ENCODE results near the gene CPEB4.

The CPEB4 gene

GRCh38 chr5:173916233-173916632, 28.1 kb downstream of the CPEB4 start:
- no peak for DNase-seq

GRCh38 chr5:173917788-173918786, 29.9 kb downstream of the CPEB4 start:
- DNase-seq, result peak; percentile 83

DNA sequence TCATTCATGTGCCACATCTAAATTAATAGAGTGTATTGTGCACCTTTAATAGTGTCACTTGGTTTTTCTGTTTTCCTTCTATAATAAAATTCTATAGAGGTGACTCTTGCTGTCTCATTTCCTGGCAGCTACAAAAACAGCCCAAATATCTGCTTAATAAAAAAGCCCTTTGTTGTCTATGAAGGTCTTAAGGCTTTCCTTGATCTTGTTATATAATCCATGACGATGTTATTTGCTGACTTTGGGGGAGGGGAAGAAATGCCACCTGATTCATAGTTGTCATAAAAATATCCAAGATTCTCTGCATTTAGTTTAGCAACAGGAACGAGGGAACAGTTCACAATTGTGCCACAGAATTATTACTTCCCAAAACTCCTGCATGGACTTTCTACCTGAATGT, 31.3 kb downstream of the CPEB4 start:
- DNase-seq, result no peak

GRCh38 chr5:173920024-173920753, 32.0 kb downstream of the CPEB4 start:
- no peak for DNase-seq

- no peak for DNase-seq
Observed at GRCh38 chr5:173920866-173921555, 32.9 kb downstream of the CPEB4 start.

DNA sequence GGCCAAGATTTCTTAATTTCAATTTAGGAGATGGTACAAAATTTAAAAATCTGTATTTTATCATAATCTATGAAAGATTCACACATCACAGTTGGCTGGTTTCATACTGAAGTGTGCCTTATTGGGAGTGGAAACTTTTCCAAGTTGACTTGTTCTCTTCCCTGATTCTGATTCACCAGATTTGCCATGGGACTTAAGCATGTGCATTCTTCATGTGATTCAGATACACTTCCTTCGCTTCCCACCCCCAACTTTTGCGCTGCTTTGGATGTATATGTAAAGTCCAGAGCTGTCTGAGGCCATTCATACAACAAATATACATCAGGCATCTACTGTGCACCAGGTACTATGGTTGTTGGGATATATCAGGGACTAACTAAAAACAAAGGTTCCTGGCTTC, 34.4 kb downstream of the CPEB4 start:
- DNase-seq, result no peak

- no peak for DNase-seq
Observed at GRCh38 chr5:173923218-173924095, 35.3 kb downstream of the CPEB4 start.

- no peak for DNase-seq
Observed at GRCh38 chr5:173924899-173925298, 36.8 kb downstream of the CPEB4 start.

GRCh38 chr5:173925449-173926071, 37.4 kb downstream of the CPEB4 start:
- DNase-seq, result peak; percentile 58

- DNase-seq, result no peak
Observed at GRCh38 chr5:173926359-173926758, 38.2 kb downstream of the CPEB4 start.

DNA sequence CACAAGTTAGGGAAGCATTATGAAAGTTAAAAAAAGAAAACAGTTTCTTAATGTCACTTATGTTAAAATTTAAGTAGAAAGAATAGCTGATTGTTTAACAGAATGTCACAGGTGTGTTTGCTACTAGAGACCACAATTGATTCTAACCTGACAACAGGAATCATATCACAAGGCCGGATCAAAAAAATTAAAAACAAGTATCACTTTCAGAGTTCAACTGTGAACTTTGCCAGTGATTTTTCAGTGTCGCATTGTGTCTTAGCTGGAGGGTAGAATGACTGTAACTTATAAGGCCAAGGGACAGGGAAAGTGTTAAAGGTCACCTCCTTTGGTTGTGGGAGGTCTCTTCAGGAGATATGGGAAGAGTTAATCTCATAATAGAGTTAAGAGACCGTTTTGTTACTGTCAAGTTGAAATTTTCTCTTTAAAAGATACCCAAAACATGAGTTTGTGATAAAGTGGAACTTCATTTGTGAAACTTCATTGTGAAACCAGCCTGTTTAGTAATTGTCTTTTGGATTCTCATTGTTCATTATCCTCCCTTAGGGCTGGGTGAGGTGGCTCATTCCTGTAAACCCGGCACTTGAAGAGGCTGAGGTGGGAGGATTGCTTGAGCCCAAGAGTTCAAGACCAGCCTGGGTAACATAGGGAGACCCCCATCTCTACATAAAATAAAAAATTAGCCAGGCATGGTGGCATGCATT, 40.9 kb downstream of the CPEB4 start:
- DNase-seq, result no peak

DNA sequence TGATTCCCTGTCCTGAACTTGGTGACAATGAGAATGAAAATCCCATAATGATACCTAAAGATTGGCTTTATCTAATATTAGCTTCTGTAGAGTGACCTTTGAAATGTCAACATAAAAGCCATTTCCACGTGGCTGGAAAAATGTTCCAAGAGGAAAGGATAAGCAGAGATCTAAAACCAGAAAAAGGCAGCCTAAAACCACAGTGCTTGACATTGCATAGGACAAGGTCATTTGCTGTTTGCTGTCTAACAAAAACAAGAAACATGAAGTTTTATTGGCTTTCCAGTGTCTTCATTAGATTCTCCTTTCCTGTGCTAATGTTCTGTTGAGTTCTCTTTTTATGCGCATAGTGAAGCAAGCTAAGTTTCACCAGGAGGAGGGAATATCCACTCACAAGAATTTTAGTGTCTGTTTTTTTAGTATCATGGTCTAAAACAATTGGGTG, 44.6 kb downstream of the CPEB4 start:
- DNase-seq, result no peak

- no peak for DNase-seq
Observed at GRCh38 chr5:173933901-173934300, 45.8 kb downstream of the CPEB4 start.

DNA sequence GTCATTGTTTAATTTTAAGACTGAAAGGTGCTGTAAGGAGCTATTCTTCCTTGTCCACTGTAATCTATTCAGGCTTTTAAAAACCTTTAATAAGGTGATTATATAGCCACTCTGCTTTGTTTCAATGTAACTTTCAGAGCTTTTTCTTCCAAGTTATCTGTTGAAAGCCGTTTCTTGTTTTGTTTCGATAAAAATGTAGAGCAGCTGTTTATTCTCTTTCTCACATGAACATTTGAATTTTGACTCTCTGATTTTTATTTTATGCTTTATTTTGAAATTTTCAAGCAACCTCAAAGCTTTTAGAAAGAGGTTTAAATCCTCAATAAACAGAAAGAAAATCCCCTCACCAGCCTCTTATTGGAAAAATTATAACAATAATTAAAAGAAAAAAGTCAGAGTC, 47.2 kb downstream of the CPEB4 start:
- no peak for DNase-seq

- DNase-seq, result no peak
Observed at GRCh38 chr5:173940269-173940668, 52.1 kb downstream of the CPEB4 start.

DNA sequence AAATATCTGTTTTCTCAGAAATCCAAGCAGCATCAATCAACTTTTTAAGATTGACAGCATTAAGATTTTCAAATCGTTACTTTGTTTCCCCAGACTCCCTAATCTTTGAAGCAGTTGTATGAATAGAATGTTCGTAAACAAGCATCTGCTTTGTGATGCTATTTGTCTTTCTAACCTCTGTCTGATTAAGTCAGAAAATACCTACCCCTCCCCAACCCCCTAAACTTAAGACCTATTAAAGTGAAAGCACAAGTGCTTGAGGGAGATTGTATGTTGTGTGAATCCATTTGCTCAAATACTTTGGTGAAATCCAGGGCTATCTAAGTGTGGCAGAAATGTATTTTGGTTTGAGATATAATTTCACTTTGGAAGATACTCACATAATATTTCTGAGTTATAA, 53.0 kb downstream of the CPEB4 start:
- DNase-seq, result no peak

- DNase-seq, result no peak
Observed at GRCh38 chr5:173941758-173942401, 53.7 kb downstream of the CPEB4 start.

DNA sequence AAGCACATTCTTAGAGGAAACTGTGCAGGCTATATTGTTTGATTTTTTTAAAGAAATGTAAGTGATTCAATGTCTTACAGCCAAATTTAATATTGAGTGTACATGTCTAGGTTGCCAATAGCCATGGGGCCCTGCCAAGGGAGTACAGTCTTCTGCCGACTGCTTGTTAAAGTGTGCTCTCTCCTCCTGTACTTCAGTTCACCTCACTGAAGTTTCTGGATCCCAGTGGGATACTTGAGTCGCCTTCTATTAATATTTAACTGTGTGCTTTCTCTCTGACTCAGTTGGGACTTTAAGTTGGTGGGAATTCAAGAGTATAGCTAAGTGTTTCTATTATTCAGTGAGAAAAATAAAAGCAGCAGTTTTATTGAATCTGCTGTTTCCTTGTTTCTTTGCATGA, 56.4 kb downstream of the CPEB4 start:
- no peak for DNase-seq

DNA sequence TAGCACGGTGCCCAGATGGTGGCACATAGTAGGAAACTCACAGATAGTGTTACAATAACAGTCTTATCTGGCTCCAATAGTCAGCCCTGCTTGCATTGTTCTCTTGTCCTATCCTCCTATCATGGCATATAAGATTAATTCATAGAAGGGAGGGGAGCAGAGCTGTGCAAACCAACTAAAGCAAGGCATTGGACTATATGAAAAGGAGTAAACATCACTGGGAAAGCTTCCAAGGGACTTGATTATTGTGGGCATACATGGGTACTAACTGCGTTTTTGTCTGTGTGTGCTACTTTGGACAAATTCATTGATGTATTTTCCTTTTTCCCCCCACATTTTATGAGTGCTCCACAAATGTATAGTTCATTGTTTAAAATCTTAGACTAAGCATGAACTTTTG, 57.0 kb downstream of the CPEB4 start:
- DNase-seq, result no peak

- no peak for DNase-seq
Observed at GRCh38 chr5:173946323-173946722, 58.2 kb downstream of the CPEB4 start.

DNA sequence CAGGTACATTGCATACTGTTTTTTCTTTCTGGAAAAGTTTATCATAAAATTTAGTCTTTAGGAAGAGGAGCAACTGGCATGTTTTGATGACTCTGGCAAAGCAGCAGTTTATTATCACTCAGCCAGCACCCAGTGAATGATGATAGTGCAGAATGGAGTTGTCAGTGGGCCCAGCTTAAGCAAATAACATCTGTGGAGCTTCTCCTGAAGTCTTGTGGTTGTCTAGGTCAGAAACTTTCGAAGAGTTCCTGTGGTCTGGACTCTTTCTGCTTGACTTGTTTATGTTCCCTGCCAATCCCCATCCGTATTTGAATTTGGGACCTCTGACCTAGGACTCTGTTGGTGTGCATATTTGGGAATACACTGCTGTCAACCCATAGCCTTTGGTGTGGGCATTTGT, 62.7 kb downstream of the CPEB4 start:
- DNase-seq, result no peak

Data from CD4-positive, alpha-beta T cell treated with Interleukin-21 for 1 hour (primary cell).